ENCODE data around the gene MAD1L1.

GRCh38 chr7:1931951-1932270 lies 300.8 kb downstream of the MAD1L1 start:
- TF ChIP-seq CTCF (conservative IDR thresholded peaks at IDR 0.05; ENCODE audit: low read depth, low read length) (no peak), EZH2 (IDR thresholded peaks at IDR 0.05; ENCODE audit: borderline replicate concordance, low read depth, low read length, poor library complexity, severe bottlenecking) (no peak)
